Measurements from ENCODE around the gene TMEM106B.

DNA sequence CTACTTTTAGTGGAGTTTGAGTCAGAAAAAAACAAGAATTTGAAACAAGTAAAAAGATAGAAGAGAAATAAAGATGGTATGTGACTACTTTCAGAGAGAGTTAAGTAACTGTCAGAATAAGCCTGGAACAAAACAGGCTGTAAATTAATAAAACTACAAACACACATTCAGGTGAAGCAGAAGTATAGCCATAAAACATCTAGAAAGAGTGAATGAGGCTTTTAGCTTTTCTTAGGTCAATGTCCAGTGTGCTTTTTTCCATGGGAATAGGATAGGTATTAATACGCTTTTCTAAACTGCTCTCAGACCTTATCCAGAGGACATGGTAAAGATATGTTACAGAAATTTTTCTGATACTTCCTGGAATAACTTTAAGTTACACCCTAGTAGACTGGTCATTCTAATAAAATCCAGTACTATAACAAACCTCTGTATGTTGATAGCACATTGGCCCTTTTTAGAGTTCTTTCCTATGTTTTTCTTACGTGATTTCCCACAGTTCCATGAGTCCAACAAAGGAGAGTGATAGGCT, 23.3 kb downstream of the TMEM106B start:
- no peak for TF ChIP-seq CTCF (IDR thresholded peaks at IDR 0.05)
- TF ChIP-seq POLR2A (IDR thresholded peaks at IDR 0.05) = no peak
